Lower leg skin (tissue), 3 donors: ENCODE measurements around the gene ERI3.

ENCODE experiments used
- CTCF ChIP-seq, 3 donors: fragments of 450-650 bp; IDR thresholded peaks; one replicate each; pipeline ENCODE4 v1.5.1; 2016; ENCODE audit warnings: antibody characterized with exemption in 3 of 3, mild to moderate bottlenecking in 3 of 3, moderate library complexity in 2 of 3
- POLR2A ChIP-seq, 2 donors: fragments of 450-650 bp; IDR thresholded peaks; one replicate each; pipeline ENCODE4 v1.6.1; 2016 to 2017; ENCODE audit warnings: antibody characterized with exemption in 2 of 2, mild to moderate bottlenecking in 1 of 2, moderate library complexity in 1 of 2

GRCh38 chr1:44366371-44366975, 11.4 kb upstream of the ERI3 start:
- TF ChIP-seq POLR2A (IDR thresholded peaks at IDR 0.05), result no peak
- TF ChIP-seq CTCF (IDR thresholded peaks at IDR 0.05), result no peak
